HepG2 (cell line): Measurements from ENCODE around the gene HDAC10. TPM values are rescaled to one million over a fixed set of nuclear protein-coding genes. Genes with fewer than 3 reads are reported as not detected.

Source experiments
- FOXP1 ChIP-seq, 2 experiments: fragments of 450-650 bp in 1 of 2; IDR thresholded peaks; 2 replicates each; pipeline ENCODE4 v1.6.1; 2017 to 2018; ENCODE audit warnings: antibody characterized with exemption in 1 of 2
- GATAD2A ChIP-seq: IDR thresholded peaks from 2 replicates; pipeline ENCODE4 v1.6.1; 2016
- HMGA1 ChIP-seq: sonication (generic); formaldehyde crosslinking; conservative IDR thresholded peaks from 2 replicates; pipeline ENCODE4 v1.4.0; 2020; ENCODE audit warnings: missing genetic modification reagents
- MAFK ChIP-seq, 2 experiments: IDR thresholded peaks in 1 of 2; conservative IDR thresholded peaks in 1 of 2; 2 replicates each; pipeline ENCODE4 v1.6.1; 2011; ENCODE audit warnings: improper control_type of control experiment in 2 of 2, low read length in 2 of 2
- MBNL3 ChIP-seq: fragments of 250-450 bp; sonication (Bioruptor Pico); conservative IDR thresholded peaks from 2 replicates; pipeline ENCODE4 v1.8.0; 2022; ENCODE audit warnings: mild to moderate bottlenecking, inconsistent platforms
- MEIS2 ChIP-seq: sonication (generic); formaldehyde crosslinking; IDR thresholded peaks from 2 replicates; pipeline ENCODE4 v1.9.0; 2021; ENCODE audit warnings: mild to moderate bottlenecking, missing genetic modification reagents
- NFYC ChIP-seq: IDR thresholded peaks from 2 replicates; pipeline ENCODE4 v1.6.1; 2016; ENCODE audit warnings: missing genetic modification reagents, missing compliant biosample characterization
- PHF8 ChIP-seq: sonication (generic); formaldehyde crosslinking; IDR thresholded peaks from 2 replicates; pipeline ENCODE4 v1.5.0; 2020; ENCODE audit warnings: missing genetic modification reagents
- POLR2G ChIP-seq: fragments of 200-400 bp; formaldehyde crosslinking; IDR thresholded peaks from 2 replicates; pipeline ENCODE4 v1.6.1; 2018; ENCODE audit warnings: mild to moderate bottlenecking, low read depth, low read length, moderate library complexity
- RARG ChIP-seq: sonication (generic); formaldehyde crosslinking; IDR thresholded peaks from 2 replicates; pipeline ENCODE4 v1.4.0; 2020; ENCODE audit warnings: low read depth, mild to moderate bottlenecking, missing genetic modification reagents
- ZBTB1 ChIP-seq: sonication (generic); formaldehyde crosslinking; IDR thresholded peaks from 2 replicates; pipeline ENCODE4 v1.4.0; 2020; ENCODE audit warnings: missing genetic modification reagents, borderline replicate concordance
- ZNF205 ChIP-seq: IDR thresholded peaks from 2 replicates; pipeline ENCODE4 v1.6.1; 2018; ENCODE audit warnings: missing biosample characterization, missing genetic modification reagents
- ZNF33B ChIP-seq: sonication (generic); formaldehyde crosslinking; IDR thresholded peaks from 2 replicates; pipeline ENCODE4 v1.5.1; 2020; ENCODE audit warnings: mild to moderate bottlenecking, missing genetic modification reagents
- ZNF496 ChIP-seq: sonication (generic); formaldehyde crosslinking; IDR thresholded peaks from 2 replicates; pipeline ENCODE4 v1.8.1; 2023; ENCODE audit warnings: mild to moderate bottlenecking, moderate library complexity, missing genetic modification reagents; ENCODE audit not compliant: insufficient replicate concordance
- ZNF839 ChIP-seq: sonication (generic); formaldehyde crosslinking; IDR thresholded peaks from 2 replicates; pipeline ENCODE4 v1.4.0; 2020; ENCODE audit warnings: missing genetic modification reagents, mild to moderate bottlenecking, borderline replicate concordance
- ZSCAN9 ChIP-seq: IDR thresholded peaks from 2 replicates; pipeline ENCODE4 v1.6.1; 2016; ENCODE audit warnings: borderline replicate concordance
- polyA plus RNA-seq, 8 experiments: library from polyadenylated mRNA; depleted of rRNA in 3 of 8; stranded (reverse) in 7 of 8; unstranded in 1 of 8; fragments of >200 nt; fragmentation: Illumina TruSeq in 4 of 8; extraction: Trizol in 4 of 8; gene quantifications; 2 replicates each; pipeline versions ENCODE4 v1.2.1 to v1.2.3, GENCODE V29; 2011 to 2016; ENCODE audit warnings: low read depth in 4 of 8, missing spikeins in 1 of 8, mixed read lengths in 1 of 8; ENCODE audit not compliant: insufficient read depth in 1 of 8
- total RNA-seq, 5 experiments: library from RNA; depleted of rRNA; stranded (reverse); fragments of >200 nt; fragmentation: Illumina TruSeq; extraction: Trizol; gene quantifications; 2 replicates each; pipeline ENCODE4 v1.2.3, GENCODE V29; 2016; ENCODE audit warnings: low read depth in 1 of 5
- TF ChIP-seq, protein P1 (sequence below): sonication (generic); formaldehyde crosslinking; IDR thresholded peaks from 2 replicates; pipeline ENCODE4 v1.5.0; 2020; ENCODE audit warnings: missing genetic modification reagents
- TF ChIP-seq, protein P2 (sequence below): sonication (generic); formaldehyde crosslinking; IDR thresholded peaks from 2 replicates; pipeline ENCODE4 v1.4.0; 2020; ENCODE audit warnings: missing genetic modification reagents
- TF ChIP-seq, protein P3 (sequence below): sonication (generic); formaldehyde crosslinking; conservative IDR thresholded peaks from 2 replicates; pipeline ENCODE4 v1.8.1; 2023; ENCODE audit warnings: missing genetic modification reagents

HDAC10 gene
- total and polyA plus RNA-seq, 2 of the 13 experiments (the other 11 are each of a cell fraction or from before 2014, with no cell fraction given): 13.9 to 14.9 TPM

DNA sequence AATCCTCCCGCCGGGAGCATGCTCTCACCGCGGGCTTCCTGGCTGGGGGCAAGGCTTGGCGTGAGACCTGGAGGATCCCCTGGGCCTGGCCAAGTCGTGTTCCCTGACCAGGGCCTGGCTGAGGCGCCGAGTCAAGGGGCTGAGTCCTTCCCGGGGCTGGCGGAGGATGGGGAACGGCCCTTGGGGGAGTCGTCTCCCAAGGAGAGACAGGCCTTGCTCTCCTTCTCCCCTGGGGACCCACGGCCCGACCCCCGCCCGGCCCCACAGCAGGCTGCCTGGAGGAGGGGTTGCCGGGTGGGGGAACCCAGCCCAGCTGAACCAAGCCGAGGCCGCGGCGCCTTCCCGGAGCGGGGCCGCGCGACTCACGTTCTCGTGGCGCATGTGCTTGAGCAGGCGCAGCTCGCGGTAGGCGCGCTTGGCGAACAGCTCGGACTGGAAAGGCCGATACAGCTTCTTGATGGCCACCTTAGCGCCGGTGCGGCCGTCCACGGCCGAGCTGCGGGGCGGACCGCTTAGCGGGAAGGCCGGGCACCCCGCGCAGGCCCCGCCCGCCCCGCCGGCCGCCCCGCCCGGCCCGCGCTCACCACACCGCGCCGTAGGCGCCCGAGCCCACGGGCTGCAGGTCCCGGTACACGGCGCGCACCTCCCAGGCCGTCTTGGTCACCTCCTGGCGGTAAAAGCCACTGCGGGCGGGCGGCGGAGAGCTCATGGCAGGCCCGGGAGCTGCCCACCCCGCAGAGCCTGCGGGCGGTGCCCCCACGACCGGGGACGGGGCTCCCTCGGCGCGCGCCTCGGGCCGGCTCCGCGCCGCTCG, 9.9 kb upstream of the HDAC10 start (continued):
- TF ChIP-seq, protein P1, sequence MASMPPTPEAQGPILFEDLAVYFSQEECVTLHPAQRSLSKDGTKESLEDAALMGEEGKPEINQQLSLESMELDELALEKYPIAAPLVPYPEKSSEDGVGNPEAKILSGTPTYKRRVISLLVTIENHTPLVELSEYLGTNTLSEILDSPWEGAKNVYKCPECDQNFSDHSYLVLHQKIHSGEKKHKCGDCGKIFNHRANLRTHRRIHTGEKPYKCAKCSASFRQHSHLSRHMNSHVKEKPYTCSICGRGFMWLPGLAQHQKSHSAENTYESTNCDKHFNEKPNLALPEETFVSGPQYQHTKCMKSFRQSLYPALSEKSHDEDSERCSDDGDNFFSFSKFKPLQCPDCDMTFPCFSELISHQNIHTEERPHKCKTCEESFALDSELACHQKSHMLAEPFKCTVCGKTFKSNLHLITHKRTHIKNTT: no peak
- no peak for TF ChIP-seq HMGA1
- no peak for TF ChIP-seq ZNF496 (CRISPR knock-in tag)
- no peak for TF ChIP-seq MAFK (conservative IDR thresholded peaks at IDR 0.05 in 1 of 2, IDR thresholded peaks at IDR 0.05 in 1 of 2; ENCODE audit: low read length in 2 of 2)
- TF ChIP-seq, protein P2, sequence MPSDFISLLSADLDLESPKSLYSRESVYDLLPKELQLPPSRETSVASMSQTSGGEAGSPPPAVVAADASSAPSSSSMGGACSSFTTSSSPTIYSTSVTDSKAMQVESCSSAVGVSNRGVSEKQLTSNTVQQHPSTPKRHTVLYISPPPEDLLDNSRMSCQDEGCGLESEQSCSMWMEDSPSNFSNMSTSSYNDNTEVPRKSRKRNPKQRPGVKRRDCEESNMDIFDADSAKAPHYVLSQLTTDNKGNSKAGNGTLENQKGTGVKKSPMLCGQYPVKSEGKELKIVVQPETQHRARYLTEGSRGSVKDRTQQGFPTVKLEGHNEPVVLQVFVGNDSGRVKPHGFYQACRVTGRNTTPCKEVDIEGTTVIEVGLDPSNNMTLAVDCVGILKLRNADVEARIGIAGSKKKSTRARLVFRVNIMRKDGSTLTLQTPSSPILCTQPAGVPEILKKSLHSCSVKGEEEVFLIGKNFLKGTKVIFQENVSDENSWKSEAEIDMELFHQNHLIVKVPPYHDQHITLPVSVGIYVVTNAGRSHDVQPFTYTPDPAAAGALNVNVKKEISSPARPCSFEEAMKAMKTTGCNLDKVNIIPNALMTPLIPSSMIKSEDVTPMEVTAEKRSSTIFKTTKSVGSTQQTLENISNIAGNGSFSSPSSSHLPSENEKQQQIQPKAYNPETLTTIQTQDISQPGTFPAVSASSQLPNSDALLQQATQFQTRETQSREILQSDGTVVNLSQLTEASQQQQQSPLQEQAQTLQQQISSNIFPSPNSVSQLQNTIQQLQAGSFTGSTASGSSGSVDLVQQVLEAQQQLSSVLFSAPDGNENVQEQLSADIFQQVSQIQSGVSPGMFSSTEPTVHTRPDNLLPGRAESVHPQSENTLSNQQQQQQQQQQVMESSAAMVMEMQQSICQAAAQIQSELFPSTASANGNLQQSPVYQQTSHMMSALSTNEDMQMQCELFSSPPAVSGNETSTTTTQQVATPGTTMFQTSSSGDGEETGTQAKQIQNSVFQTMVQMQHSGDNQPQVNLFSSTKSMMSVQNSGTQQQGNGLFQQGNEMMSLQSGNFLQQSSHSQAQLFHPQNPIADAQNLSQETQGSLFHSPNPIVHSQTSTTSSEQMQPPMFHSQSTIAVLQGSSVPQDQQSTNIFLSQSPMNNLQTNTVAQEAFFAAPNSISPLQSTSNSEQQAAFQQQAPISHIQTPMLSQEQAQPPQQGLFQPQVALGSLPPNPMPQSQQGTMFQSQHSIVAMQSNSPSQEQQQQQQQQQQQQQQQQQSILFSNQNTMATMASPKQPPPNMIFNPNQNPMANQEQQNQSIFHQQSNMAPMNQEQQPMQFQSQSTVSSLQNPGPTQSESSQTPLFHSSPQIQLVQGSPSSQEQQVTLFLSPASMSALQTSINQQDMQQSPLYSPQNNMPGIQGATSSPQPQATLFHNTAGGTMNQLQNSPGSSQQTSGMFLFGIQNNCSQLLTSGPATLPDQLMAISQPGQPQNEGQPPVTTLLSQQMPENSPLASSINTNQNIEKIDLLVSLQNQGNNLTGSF (CRISPR knock-in tag): no peak
- 0 out of 2 replicates have a peak, but pooled peaks have one; percentile 54 for TF ChIP-seq ZNF205 (CRISPR knock-in tag)
- TF ChIP-seq RARG (CRISPR knock-in tag): no peak
- no peak for TF ChIP-seq POLR2G
- TF ChIP-seq, protein P3, sequence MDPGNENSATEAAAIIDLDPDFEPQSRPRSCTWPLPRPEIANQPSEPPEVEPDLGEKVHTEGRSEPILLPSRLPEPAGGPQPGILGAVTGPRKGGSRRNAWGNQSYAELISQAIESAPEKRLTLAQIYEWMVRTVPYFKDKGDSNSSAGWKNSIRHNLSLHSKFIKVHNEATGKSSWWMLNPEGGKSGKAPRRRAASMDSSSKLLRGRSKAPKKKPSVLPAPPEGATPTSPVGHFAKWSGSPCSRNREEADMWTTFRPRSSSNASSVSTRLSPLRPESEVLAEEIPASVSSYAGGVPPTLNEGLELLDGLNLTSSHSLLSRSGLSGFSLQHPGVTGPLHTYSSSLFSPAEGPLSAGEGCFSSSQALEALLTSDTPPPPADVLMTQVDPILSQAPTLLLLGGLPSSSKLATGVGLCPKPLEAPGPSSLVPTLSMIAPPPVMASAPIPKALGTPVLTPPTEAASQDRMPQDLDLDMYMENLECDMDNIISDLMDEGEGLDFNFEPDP (CRISPR knock-in tag): 0 out of 2 replicates have a peak, but pooled peaks have one; percentile 53
- no peak for TF ChIP-seq GATAD2A (CRISPR knock-in tag)
- no peak for TF ChIP-seq ZBTB1 (CRISPR knock-in tag)
- TF ChIP-seq ZNF839 (CRISPR knock-in tag): no peak
- TF ChIP-seq ZSCAN9: no peak
- TF ChIP-seq NFYC (CRISPR knock-in tag): no peak
- TF ChIP-seq ZNF33B (CRISPR knock-in tag): 0 out of 2 replicates have a peak, but pooled peaks have one; percentile 81
- no peak for TF ChIP-seq MEIS2 (CRISPR knock-in tag)
- no peak for TF ChIP-seq MBNL3
- peak; percentile 72 for TF ChIP-seq PHF8 (CRISPR knock-in tag)
- no peak for TF ChIP-seq FOXP1 (IDR thresholded peaks at IDR 0.05)
- no peak for TF ChIP-seq FOXP1 (CRISPR knock-in tag; IDR thresholded peaks at IDR 0.05)
